DOHH2 (cell line): Measurements from ENCODE around the gene ABHD1.

ENCODE experiments used
- CTCF ChIP-seq: fragments of 200-600 bp; sonication (generic); IDR thresholded peaks from one replicate; pipeline ENCODE4 v1.5.1; 2014; ENCODE audit warnings: antibody characterized with exemption, mild to moderate bottlenecking, low read depth, low read length; ENCODE audit not compliant: poor library complexity, severe bottlenecking
- EZH2phosphoT487 ChIP-seq: fragments of 200-600 bp; sonication (generic); IDR thresholded peaks from 2 replicates; pipeline ENCODE4 v1.6.1; 2017; ENCODE audit warnings: borderline replicate concordance, mild to moderate bottlenecking, antibody characterized with exemption, low read length, moderate library complexity, mixed read lengths

GRCh38 chr2:27089111-27089954 lies 34.3 kb upstream of the ABHD1 start:
- TF ChIP-seq CTCF: no peak
- no peak for TF ChIP-seq EZH2phosphoT487
